SJCRH30 (cell line): ENCODE measurements around the gene CBX8. TPM values are rescaled to one million over a fixed set of nuclear protein-coding genes. Genes with fewer than 3 reads are reported as not detected.

Experiments
- DNase-seq, 2 experiments: peaks; one replicate each; pipeline ENCODE4 v3.0.0-alpha.2; 2015 to 2020
- H3K27ac ChIP-seq: fragments of 250-450 bp; sonication (Bioruptor Pico); 2 replicates; pipeline ENCODE4 v1.5.1; 2020; ENCODE audit warnings: mild to moderate bottlenecking, moderate library complexity
- H3K27me3 ChIP-seq: fragments of 250-450 bp; sonication (Bioruptor Pico); 2 replicates; pipeline ENCODE4 v1.5.1; 2020; ENCODE audit warnings: mild to moderate bottlenecking, moderate library complexity
- H3K36me3 ChIP-seq: fragments of 250-450 bp; sonication (Bioruptor Pico); 2 replicates; pipeline ENCODE4 v1.5.1; 2020; ENCODE audit warnings: mild to moderate bottlenecking, moderate library complexity
- H3K4me1 ChIP-seq: fragments of 250-450 bp; sonication (Bioruptor Pico); 2 replicates; pipeline ENCODE4 v1.5.1; 2020; ENCODE audit warnings: mild to moderate bottlenecking, moderate library complexity
- H3K4me3 ChIP-seq: fragments of 250-450 bp; sonication (Bioruptor Pico); 2 replicates; pipeline ENCODE4 v1.5.1; 2020; ENCODE audit warnings: mild to moderate bottlenecking, moderate library complexity
- H3K9me3 ChIP-seq: fragments of 250-450 bp; sonication (Bioruptor Pico); replicated peaks from 2 replicates; pipeline ENCODE4 v1.5.1; 2020; ENCODE audit warnings: mild to moderate bottlenecking, moderate library complexity
- total RNA-seq: library from RNA; depleted of rRNA; stranded (reverse); fragments of >200 nt; shearing (Covaris generic); gene quantifications from 2 replicates; pipeline ENCODE4 v1.2.3, GENCODE V29; 2014

Gene CBX8
- total RNA-seq, 1 experiment from 2014 or later: 8.2 TPM

GRCh38 chr17:79808763-79809529 is 12.1 kb upstream of the CBX8 start:
- Histone ChIP-seq H3K36me3 (no peaks in the 10 kb centered on the region), H3K4me1 (peaks cover 2% of the 10 kb centered on the region; the same call in 1 of the 2 replicates), H3K27me3 (peaks cover 71% of the 10 kb centered on the region), H3K4me3 (no peak overlapping the region), H3K27ac (no peak overlapping the region), H3K9me3 (no peaks in the 10 kb centered on the region; the same call in 1 of the 2 replicates)
- DNase-seq: peak in 1 of 2 experiments; percentile 49

- Histone ChIP-seq H3K27ac (no peak overlapping the region), H3K27me3 (peaks cover 83% of the 10 kb centered on the region), H3K9me3 (no peaks in the 10 kb centered on the region; the same call in 1 of the 2 replicates), H3K36me3 (no peaks in the 10 kb centered on the region), H3K4me1 (peaks cover 2% of the 10 kb centered on the region; the same call in 1 of the 2 replicates), H3K4me3 (no peak overlapping the region)
- no peak for DNase-seq
Observed at GRCh38 chr17:79806863-79807720, 10.2 kb upstream of the CBX8 start.

- Histone ChIP-seq H3K27me3 (peaks cover 82% of the 10 kb centered on the region), H3K9me3 (no peaks in the 10 kb centered on the region), H3K4me1 (peaks cover 2% of the 10 kb centered on the region; the same call in 1 of the 2 replicates), H3K4me3 (no peak overlapping the region), H3K27ac (no peak overlapping the region), H3K36me3 (no peaks in the 10 kb centered on the region)
- DNase-seq: no peak
Observed at GRCh38 chr17:79806446-79806760, 9.5 kb upstream of the CBX8 start.

- Histone ChIP-seq H3K36me3 (no peaks in the 10 kb centered on the region), H3K27me3 (peaks cover 90% of the 10 kb centered on the region), H3K27ac (no peak overlapping the region), H3K4me1 (0 out of 2 replicates have a peak, but pooled peaks cover 3% of the 10 kb centered on the region), H3K4me3 (no peak overlapping the region), H3K9me3 (no peaks in the 10 kb centered on the region)
- DNase-seq: no peak
Observed at GRCh38 chr17:79804856-79805696, 8.2 kb upstream of the CBX8 start.

- peaks cover 96% of the 10 kb centered on the region for H3K27me3 ChIP-seq
- H3K4me3 ChIP-seq: peak overlapping the region; percentile 21; the same call in 1 of the 2 replicates
- H3K36me3 ChIP-seq: no peaks in the 10 kb centered on the region
- DNase-seq: no peak
- H3K9me3 ChIP-seq: no peaks in the 10 kb centered on the region
- no peak overlapping the region for H3K27ac ChIP-seq
- 0 out of 2 replicates have a peak, but pooled peaks cover 3% of the 10 kb centered on the region for H3K4me1 ChIP-seq
Observed at GRCh38 chr17:79803997-79804855, 7.3 kb upstream of the CBX8 start.

- H3K27me3 ChIP-seq: peaks cover 96% of the 10 kb centered on the region
- DNase-seq: no peak
- no peaks in the 10 kb centered on the region for H3K9me3 ChIP-seq
- H3K4me1 ChIP-seq: 0 out of 2 replicates have a peak, but pooled peaks cover 3% of the 10 kb centered on the region
- no peak overlapping the region for H3K27ac ChIP-seq
- H3K4me3 ChIP-seq: no peak overlapping the region
- no peaks in the 10 kb centered on the region for H3K36me3 ChIP-seq
Observed at GRCh38 chr17:79803421-79803996, 6.6 kb upstream of the CBX8 start.

GRCh38 chr17:79802736-79803420 is 6.0 kb upstream of the CBX8 start:
- Histone ChIP-seq H3K27ac (no peak overlapping the region), H3K27me3 (peaks cover 96% of the 10 kb centered on the region), H3K4me3 (no peak overlapping the region), H3K9me3 (no peaks in the 10 kb centered on the region), H3K36me3 (no peaks in the 10 kb centered on the region), H3K4me1 (peaks cover 8% of the 10 kb centered on the region)
- no peak for DNase-seq

GRCh38 chr17:79802039-79802735 is 5.3 kb upstream of the CBX8 start:
- DNase-seq: no peak
- H3K36me3 ChIP-seq: no peaks in the 10 kb centered on the region
- H3K27ac ChIP-seq: no peak overlapping the region
- no peaks in the 10 kb centered on the region for H3K9me3 ChIP-seq
- peaks cover 90% of the 10 kb centered on the region for H3K27me3 ChIP-seq
- H3K4me1 ChIP-seq: peaks cover 9% of the 10 kb centered on the region
- no peak overlapping the region for H3K4me3 ChIP-seq

- no peak for DNase-seq
- Histone ChIP-seq H3K36me3 (no peaks in the 10 kb centered on the region), H3K4me1 (peaks cover 9% of the 10 kb centered on the region), H3K27me3 (peaks cover 82% of the 10 kb centered on the region), H3K9me3 (no peaks in the 10 kb centered on the region), H3K4me3 (peak overlapping the region; percentile 37; the same call in 1 of the 2 replicates), H3K27ac (no peak overlapping the region)
Observed at GRCh38 chr17:79801156-79802038, 4.5 kb upstream of the CBX8 start.

GRCh38 chr17:79800325-79801155 is 3.7 kb upstream of the CBX8 start:
- DNase-seq: peak in 1 of 2 experiments; percentile 65
- H3K9me3 ChIP-seq: no peaks in the 10 kb centered on the region
- peaks cover 73% of the 10 kb centered on the region for H3K27me3 ChIP-seq
- H3K36me3 ChIP-seq: no peaks in the 10 kb centered on the region
- H3K4me1 ChIP-seq: peaks cover 13% of the 10 kb centered on the region
- H3K4me3 ChIP-seq: peak overlapping the region; percentile 37
- no peak overlapping the region for H3K27ac ChIP-seq
